SK-N-MC (cell line): ENCODE results near the gene L3MBTL4.

Experiments used
- EZH2 ChIP-seq: fragments of 200-600 bp; sonication (generic); IDR thresholded peaks from one replicate; pipeline ENCODE4 v1.6.1; 2017; ENCODE audit warnings: antibody characterized with exemption
- POLR2AphosphoS5 ChIP-seq: IDR thresholded peaks from 2 replicates; pipeline ENCODE4 v1.6.1; 2012; ENCODE audit warnings: mild to moderate bottlenecking, low read depth, low read length, borderline replicate concordance

DNA sequence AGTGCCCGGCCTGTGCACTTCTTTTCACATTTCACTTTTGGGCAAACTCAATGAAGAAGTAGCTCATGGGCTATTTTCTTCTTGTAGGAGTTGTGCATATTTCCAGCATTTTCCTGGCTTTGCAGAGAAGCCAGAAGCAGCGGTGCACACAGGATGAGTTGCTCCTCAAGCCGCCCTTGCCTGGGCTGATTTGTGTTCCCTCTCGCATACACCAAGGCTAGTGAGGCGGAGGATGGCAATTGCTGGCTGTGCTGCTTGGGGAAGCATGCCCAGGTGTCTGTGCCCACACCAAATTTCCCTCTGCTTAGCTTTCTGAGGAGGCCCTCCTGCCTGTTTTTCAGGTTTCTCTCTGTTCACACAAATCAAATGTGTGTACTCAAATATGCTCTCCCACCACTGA is 434.0 kb downstream of the L3MBTL4 start:
- TF ChIP-seq POLR2AphosphoS5 (no peak), EZH2 (no peak)
